ENCODE measurements around the gene CNPY2.
"Not testable (repeated sequence)": the region's sequence is repeated elsewhere in the genome, so short reads cannot be mapped to it uniquely, and the experiment has no call there.

Gene CNPY2

DNA sequence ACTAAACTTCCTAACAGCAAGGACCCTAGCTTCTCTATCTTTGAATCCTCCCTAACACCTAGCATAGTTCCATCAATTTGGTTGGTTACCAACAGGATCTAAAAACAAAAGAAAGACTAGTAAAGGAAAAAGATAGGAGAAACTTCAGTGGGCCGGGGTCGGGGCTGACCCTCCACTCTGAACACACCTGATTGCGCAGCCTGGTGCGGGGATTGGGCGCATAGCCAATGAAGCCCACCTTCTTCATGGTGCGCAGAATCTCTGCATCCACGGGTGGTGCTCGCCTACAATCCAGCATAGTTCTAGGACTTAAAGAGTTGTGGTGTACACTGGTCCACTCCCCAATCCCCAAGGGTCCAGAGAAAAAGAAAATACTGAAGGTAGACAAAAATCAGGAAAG lies 10.3 kb upstream of the CNPY2 start:
- H3K18ac ChIP-seq (ENCODE audit: low read depth in 1 of 2, low read length in 2 of 2), result no peak overlapping the region
- no peak overlapping the region for H2BK12ac ChIP-seq (ENCODE audit: low read length in 2 of 2)
- no peak overlapping the region for H3K4ac ChIP-seq (ENCODE audit: low read depth in 1 of 2, low read length in 2 of 2)
- H2BK5ac ChIP-seq (ENCODE audit: low read depth, low read length, poor library complexity, severe bottlenecking), result no peak overlapping the region
- H4K8ac ChIP-seq (ENCODE audit: low read length), result no peak overlapping the region
- whole genome bisulfite sequencing, result 97% methylated on average over 8 of the region's 8 CpGs
- no peaks in the 10 kb centered on the region for H3K27me3 ChIP-seq (ENCODE audit: control insufficient read depth in 1 of 2, insufficient read depth in 1 of 2, low read length in 2 of 2)
- H3K79me1 ChIP-seq (replicated peaks; ENCODE audit: low read length, poor library complexity, severe bottlenecking), result no peaks in the 10 kb centered on the region
- no peak overlapping the region for H2AK5ac ChIP-seq (ENCODE audit: low read length, severe bottlenecking)
- H2AFZ ChIP-seq (ENCODE audit: low read depth, low read length), result no peak overlapping the region
- no peak overlapping the region for H3K23ac ChIP-seq (ENCODE audit: low read length in 2 of 2)
- DNase-seq, result no peak
- H2BK15ac ChIP-seq (ENCODE audit: low read depth, poor library complexity, severe bottlenecking), result no peak overlapping the region
- H2BK120ac ChIP-seq (ENCODE audit: low read depth, low read length), result no peak overlapping the region
- no peaks in the 10 kb centered on the region for H3K4me1 ChIP-seq (ENCODE audit: control insufficient read depth, insufficient read depth, low read depth, low read length)
- H3K36me3 ChIP-seq (ENCODE audit: control insufficient read depth in 1 of 2, insufficient read depth in 2 of 2, low read depth in 1 of 2, low read length in 2 of 2), result peaks cover 28 to 64% of the 10 kb centered on the region in 2 experiments
- H3K27ac ChIP-seq (ENCODE audit: low read length, poor library complexity, severe bottlenecking), result no peak overlapping the region
- H3K9me3 ChIP-seq (ENCODE audit: control insufficient read depth, low read length), result no peaks in the 10 kb centered on the region
- H4K91ac ChIP-seq (ENCODE audit: low read length), result no peak overlapping the region
- H3K4me3 ChIP-seq (ENCODE audit: insufficient read depth in 1 of 2, low read depth in 1 of 2, low read length in 2 of 2), result no peak overlapping the region
- no peak overlapping the region for H3K4me2 ChIP-seq (ENCODE audit: low read length, poor library complexity, severe bottlenecking)
- H3K9ac ChIP-seq (ENCODE audit: low read length), result no peak overlapping the region
- no peak overlapping the region for H3K14ac ChIP-seq (ENCODE audit: low read length in 2 of 2)

DNA sequence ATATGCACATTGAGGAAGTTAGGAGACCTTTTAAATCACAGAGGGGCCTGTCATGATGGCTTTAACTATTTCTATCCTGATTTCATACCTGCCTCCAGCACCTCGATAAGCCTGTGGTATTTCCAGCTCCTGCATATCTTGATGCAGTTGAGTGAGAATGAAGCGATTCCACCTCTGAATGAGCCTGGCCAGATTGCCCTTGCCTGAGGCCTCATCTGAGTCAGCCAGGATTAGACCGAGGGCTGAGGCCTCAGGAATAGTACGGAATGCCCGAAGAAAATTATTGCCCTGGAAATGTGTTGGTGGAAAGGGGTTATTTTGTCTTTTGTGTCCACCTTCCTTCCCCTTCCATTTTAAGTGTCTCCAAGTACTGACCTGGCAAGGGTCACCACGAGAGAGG lies 8.4 kb upstream of the CNPY2 start:
- WGBS, result 87% methylated on average over 4 of the region's 6 CpGs
- Histone ChIP-seq H4K8ac (ENCODE audit: low read length) (no peak overlapping the region), H3K4ac (ENCODE audit: low read depth in 1 of 2, low read length in 2 of 2) (no peak overlapping the region), H2BK120ac (ENCODE audit: low read depth, low read length) (no peak overlapping the region), H3K4me3 (ENCODE audit: insufficient read depth in 1 of 2, low read depth in 1 of 2, low read length in 2 of 2) (no peak overlapping the region), H3K79me1 (replicated peaks; ENCODE audit: low read length, poor library complexity, severe bottlenecking) (no peaks in the 10 kb centered on the region), H3K27me3 (ENCODE audit: control insufficient read depth in 1 of 2, insufficient read depth in 1 of 2, low read length in 2 of 2) (no peaks in the 10 kb centered on the region), H2BK12ac (ENCODE audit: low read length in 2 of 2) (no peak overlapping the region), H3K9ac (ENCODE audit: low read length) (no peak overlapping the region), H2BK15ac (ENCODE audit: low read depth, poor library complexity, severe bottlenecking) (no peak overlapping the region), H3K4me2 (ENCODE audit: low read length, poor library complexity, severe bottlenecking) (no peak overlapping the region), H3K23ac (ENCODE audit: low read length in 2 of 2) (no peak overlapping the region), H3K27ac (ENCODE audit: low read length, poor library complexity, severe bottlenecking) (no peak overlapping the region), H2AFZ (ENCODE audit: low read depth, low read length) (no peak overlapping the region), H2BK5ac (ENCODE audit: low read depth, low read length, poor library complexity, severe bottlenecking) (no peak overlapping the region), H3K18ac (ENCODE audit: low read depth in 1 of 2, low read length in 2 of 2) (no peak overlapping the region), H4K91ac (ENCODE audit: low read length) (no peak overlapping the region), H2AK5ac (ENCODE audit: low read length, severe bottlenecking) (no peak overlapping the region), H3K36me3 (ENCODE audit: control insufficient read depth in 1 of 2, insufficient read depth in 2 of 2, low read depth in 1 of 2, low read length in 2 of 2) (peaks cover 34 to 73% of the 10 kb centered on the region in 2 experiments), H3K9me3 (ENCODE audit: control insufficient read depth, low read length) (no peaks in the 10 kb centered on the region), H3K4me1 (ENCODE audit: control insufficient read depth, insufficient read depth, low read depth, low read length) (no peaks in the 10 kb centered on the region), H3K14ac (ENCODE audit: low read length in 2 of 2) (no peak overlapping the region)
- no peak for DNase-seq

DNA sequence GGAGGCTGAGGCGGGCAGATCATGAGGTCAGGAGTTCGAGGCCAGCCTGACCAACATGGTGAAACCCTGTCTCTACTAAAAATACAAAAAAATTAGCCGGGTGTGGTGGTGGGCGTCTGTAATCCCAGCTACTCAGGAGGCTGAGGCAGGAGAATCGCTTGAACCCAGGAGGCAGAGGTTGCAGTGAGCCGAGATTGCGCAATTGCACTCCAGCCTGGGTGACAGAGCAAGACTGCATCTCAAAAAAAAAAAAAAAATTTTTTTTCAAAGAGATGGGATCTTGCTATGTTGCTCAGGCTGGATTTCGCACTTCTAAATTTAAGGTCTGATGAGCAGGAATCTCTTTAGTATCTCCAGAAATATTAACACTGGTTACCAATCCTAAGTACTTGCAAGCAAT lies 5.8 kb upstream of the CNPY2 start:
- not testable (repeated sequence) for H2AK5ac ChIP-seq (ENCODE audit: low read length, severe bottlenecking); H3K4ac ChIP-seq (ENCODE audit: low read depth in 1 of 2, low read length in 2 of 2); H3K18ac ChIP-seq (ENCODE audit: low read depth in 1 of 2, low read length in 2 of 2); H3K9ac ChIP-seq (ENCODE audit: low read length); H4K91ac ChIP-seq (ENCODE audit: low read length); DNase-seq; H2BK120ac ChIP-seq (ENCODE audit: low read depth, low read length); H3K23ac ChIP-seq (ENCODE audit: low read length in 2 of 2); H3K27me3 ChIP-seq (ENCODE audit: control insufficient read depth in 1 of 2, insufficient read depth in 1 of 2, low read length in 2 of 2); H2BK12ac ChIP-seq (ENCODE audit: low read length in 2 of 2); H3K9me3 ChIP-seq (ENCODE audit: control insufficient read depth, low read length); H4K8ac ChIP-seq (ENCODE audit: low read length); H2AFZ ChIP-seq (ENCODE audit: low read depth, low read length); H2BK5ac ChIP-seq (ENCODE audit: low read depth, low read length, poor library complexity, severe bottlenecking); H3K79me1 ChIP-seq (replicated peaks; ENCODE audit: low read length, poor library complexity, severe bottlenecking); H3K4me2 ChIP-seq (ENCODE audit: low read length, poor library complexity, severe bottlenecking); H2BK15ac ChIP-seq (ENCODE audit: low read depth, poor library complexity, severe bottlenecking); H3K14ac ChIP-seq (ENCODE audit: low read length in 2 of 2); H3K27ac ChIP-seq (ENCODE audit: low read length, poor library complexity, severe bottlenecking); H3K4me3 ChIP-seq (ENCODE audit: insufficient read depth in 1 of 2, low read depth in 1 of 2, low read length in 2 of 2); H3K4me1 ChIP-seq (ENCODE audit: control insufficient read depth, insufficient read depth, low read depth, low read length)
- 99% methylated on average over 7 of the region's 8 CpGs for WGBS
- H3K36me3 ChIP-seq (ENCODE audit: control insufficient read depth in 1 of 2, insufficient read depth in 2 of 2, low read depth in 1 of 2, low read length in 2 of 2), result peaks cover 36 to 63% of the 10 kb centered on the region in 2 experiments

DNA sequence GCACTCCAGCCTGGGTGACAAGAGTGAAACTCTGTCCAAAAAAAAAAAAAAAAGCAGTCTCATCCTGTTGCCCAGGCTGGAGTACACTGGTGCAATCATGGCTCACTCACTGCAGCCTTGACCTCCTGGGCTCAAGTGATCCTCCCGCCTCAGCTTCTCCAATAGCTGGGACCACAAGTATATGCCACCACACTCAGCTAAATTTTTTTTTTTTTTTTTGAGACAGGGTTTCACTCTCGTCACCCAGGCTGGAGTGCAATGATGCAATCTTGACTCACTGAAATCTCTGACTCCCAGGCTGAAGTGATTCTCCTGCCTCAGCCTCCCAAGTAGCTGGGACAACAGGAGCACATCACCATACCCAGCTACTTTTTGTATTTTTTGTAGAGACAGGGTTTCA lies 5.2 kb upstream of the CNPY2 start:
- H4K8ac ChIP-seq (ENCODE audit: low read length), result no peak overlapping the region

More for the DNA sequence above, 5.2 kb upstream of the CNPY2 start:
- Histone ChIP-seq H4K91ac (ENCODE audit: low read length) (no peak overlapping the region), H3K9me3 (ENCODE audit: control insufficient read depth, low read length) (no peaks in the 10 kb centered on the region), H2AFZ (ENCODE audit: low read depth, low read length) (no peak overlapping the region), H3K4me1 (ENCODE audit: control insufficient read depth, insufficient read depth, low read depth, low read length) (no peaks in the 10 kb centered on the region), H3K14ac (ENCODE audit: low read length in 2 of 2) (no peak overlapping the region), H3K9ac (ENCODE audit: low read length) (no peak overlapping the region), H2AK5ac (ENCODE audit: low read length, severe bottlenecking) (no peak overlapping the region), H3K4ac (ENCODE audit: low read depth in 1 of 2, low read length in 2 of 2) (no peak overlapping the region), H3K27me3 (ENCODE audit: control insufficient read depth in 1 of 2, insufficient read depth in 1 of 2, low read length in 2 of 2) (no peaks in the 10 kb centered on the region), H3K79me1 (replicated peaks; ENCODE audit: low read length, poor library complexity, severe bottlenecking) (peaks cover 2% of the 10 kb centered on the region), H3K4me3 (ENCODE audit: insufficient read depth in 1 of 2, low read depth in 1 of 2, low read length in 2 of 2) (no peak overlapping the region), H3K4me2 (ENCODE audit: low read length, poor library complexity, severe bottlenecking) (no peak overlapping the region), H2BK12ac (ENCODE audit: low read length in 2 of 2) (no peak overlapping the region), H2BK5ac (ENCODE audit: low read depth, low read length, poor library complexity, severe bottlenecking) (no peak overlapping the region), H3K18ac (ENCODE audit: low read depth in 1 of 2, low read length in 2 of 2) (no peak overlapping the region), H3K36me3 (ENCODE audit: control insufficient read depth in 1 of 2, insufficient read depth in 2 of 2, low read depth in 1 of 2, low read length in 2 of 2) (peaks cover 33 to 57% of the 10 kb centered on the region in 2 experiments), H3K23ac (ENCODE audit: low read length in 2 of 2) (no peak overlapping the region), H2BK120ac (ENCODE audit: low read depth, low read length) (no peak overlapping the region), H3K27ac (ENCODE audit: low read length, poor library complexity, severe bottlenecking) (no peak overlapping the region), H2BK15ac (ENCODE audit: low read depth, poor library complexity, severe bottlenecking) (no peak overlapping the region)
- WGBS, result 87% methylated on average over 2 of the region's 2 CpGs
- DNase-seq, result peak; percentile 27

Measured in mesenchymal stem cell (in vitro differentiated cells and primary cell).